ENCODE measurements around the gene TSPAN7. TPM values are rescaled to one million over a fixed set of nuclear protein-coding genes. Genes with fewer than 3 reads are reported as not detected.

TSPAN7 gene
- total RNA-seq, 4 donors from 2014 or later = 10.7 to 25.7 (median 16.0) TPM

DNA sequence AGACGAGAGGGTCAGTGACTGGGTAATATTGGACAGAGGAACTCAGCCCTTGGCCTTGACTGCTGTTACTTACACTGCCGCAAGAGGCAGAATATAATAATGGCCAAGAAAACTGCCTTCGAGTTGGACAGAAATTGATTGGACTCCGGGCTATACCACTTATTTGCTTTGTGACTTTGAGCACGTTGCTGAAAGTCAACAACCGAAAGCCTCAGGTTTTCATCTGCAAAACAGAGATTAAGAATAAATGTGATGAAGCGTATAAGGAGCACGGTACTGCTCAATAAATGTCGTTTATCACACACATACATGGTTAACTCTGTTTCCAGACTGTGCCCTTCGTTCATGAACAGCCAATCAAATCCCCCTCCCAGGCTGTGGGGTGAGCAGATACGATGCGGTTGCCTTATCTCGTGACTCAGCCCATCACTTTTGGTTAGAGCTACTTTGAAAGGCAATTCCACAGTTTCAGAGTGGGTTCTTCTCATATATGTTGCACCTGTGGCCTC lies 91.6 kb downstream of the TSPAN7 start:
- Histone ChIP-seq H3K27me3 (no peaks in the 10 kb centered on the region), H3K9me3 (no peaks in the 10 kb centered on the region), H3K4me1 (no peaks in the 10 kb centered on the region), H3K4me3 (no peak overlapping the region), H3K27ac (no peak overlapping the region), H3K36me3 (no peaks in the 10 kb centered on the region)
- DNase-seq (ENCODE audit: low spot score in 2 of 2) = no peak
- 83% methylated on average over 13 of the region's 13 CpGs for WGBS
- TF ChIP-seq, protein P1, sequence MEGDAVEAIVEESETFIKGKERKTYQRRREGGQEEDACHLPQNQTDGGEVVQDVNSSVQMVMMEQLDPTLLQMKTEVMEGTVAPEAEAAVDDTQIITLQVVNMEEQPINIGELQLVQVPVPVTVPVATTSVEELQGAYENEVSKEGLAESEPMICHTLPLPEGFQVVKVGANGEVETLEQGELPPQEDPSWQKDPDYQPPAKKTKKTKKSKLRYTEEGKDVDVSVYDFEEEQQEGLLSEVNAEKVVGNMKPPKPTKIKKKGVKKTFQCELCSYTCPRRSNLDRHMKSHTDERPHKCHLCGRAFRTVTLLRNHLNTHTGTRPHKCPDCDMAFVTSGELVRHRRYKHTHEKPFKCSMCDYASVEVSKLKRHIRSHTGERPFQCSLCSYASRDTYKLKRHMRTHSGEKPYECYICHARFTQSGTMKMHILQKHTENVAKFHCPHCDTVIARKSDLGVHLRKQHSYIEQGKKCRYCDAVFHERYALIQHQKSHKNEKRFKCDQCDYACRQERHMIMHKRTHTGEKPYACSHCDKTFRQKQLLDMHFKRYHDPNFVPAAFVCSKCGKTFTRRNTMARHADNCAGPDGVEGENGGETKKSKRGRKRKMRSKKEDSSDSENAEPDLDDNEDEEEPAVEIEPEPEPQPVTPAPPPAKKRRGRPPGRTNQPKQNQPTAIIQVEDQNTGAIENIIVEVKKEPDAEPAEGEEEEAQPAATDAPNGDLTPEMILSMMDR (IDR thresholded peaks at IDR 0.05) = no peak

DNA sequence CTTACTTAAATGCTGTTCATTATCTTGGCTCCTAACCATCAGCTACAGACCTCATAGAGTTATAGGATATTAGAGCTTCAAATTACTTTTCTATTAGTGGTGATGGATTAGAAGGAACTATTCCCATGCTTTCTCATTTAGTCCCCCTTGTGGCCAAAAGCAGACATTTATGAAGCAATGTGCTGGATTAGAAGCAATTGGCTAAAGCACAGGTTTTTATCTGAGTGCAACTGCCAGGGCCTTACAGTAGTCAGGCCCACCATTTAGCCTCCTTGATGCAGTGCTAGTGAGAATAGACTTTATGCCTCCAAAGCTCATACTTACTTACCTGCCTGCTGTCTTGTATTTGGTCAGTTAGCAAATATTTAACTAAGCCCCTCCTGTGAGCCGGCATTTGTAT lies 93.0 kb downstream of the TSPAN7 start:
- DNase-seq (ENCODE audit: low spot score in 2 of 2) = no peak
- H3K4me1 ChIP-seq = no peaks in the 10 kb centered on the region
- H3K4me3 ChIP-seq = no peak overlapping the region
- no peaks in the 10 kb centered on the region for H3K9me3 ChIP-seq
- H3K36me3 ChIP-seq = no peaks in the 10 kb centered on the region
- 95% methylated on average over 1 of the region's 1 CpG for WGBS
- TF ChIP-seq POLR2A (IDR thresholded peaks at IDR 0.05) = no peak
- TF ChIP-seq, protein P1 (IDR thresholded peaks at IDR 0.05) = no peak
- no peak for TF ChIP-seq POLR2AphosphoS5 (IDR thresholded peaks at IDR 0.05)
- TF ChIP-seq EP300 (IDR thresholded peaks at IDR 0.05) = no peak
- H3K27ac ChIP-seq = no peak overlapping the region
- no peaks in the 10 kb centered on the region for H3K27me3 ChIP-seq

DNA sequence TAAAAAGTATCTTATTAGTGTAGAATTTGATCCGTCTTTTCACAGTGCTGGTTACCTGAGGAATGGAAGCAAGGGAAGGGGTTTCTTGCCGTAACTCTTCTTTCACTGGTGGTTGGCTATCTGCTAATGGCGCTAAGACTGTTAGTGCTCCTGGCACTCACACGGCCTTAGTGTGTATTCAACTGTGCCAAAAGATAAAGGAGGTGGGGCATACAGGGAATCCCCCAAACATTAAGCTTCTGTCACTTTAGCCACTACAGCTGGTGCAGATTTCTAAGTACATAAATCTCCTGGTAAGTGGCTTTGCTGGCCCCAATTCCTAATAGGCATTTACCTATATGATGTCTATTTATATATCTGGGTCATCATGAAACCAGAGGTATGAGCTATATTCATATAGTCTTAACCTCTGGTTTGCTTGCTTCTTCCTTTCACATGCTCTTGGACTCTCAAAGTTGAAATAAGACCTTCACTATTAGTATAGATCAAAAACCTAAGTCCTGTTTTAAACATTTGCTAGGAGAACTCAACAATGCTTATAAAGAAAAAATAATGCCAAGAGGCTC lies 95.1 kb downstream of the TSPAN7 start:
- Histone ChIP-seq H3K9me3 (no peaks in the 10 kb centered on the region), H3K4me1 (no peaks in the 10 kb centered on the region), H3K27me3 (no peaks in the 10 kb centered on the region), H3K36me3 (no peaks in the 10 kb centered on the region), H3K27ac (no peak overlapping the region), H3K4me3 (no peak overlapping the region)
- no peak for DNase-seq (ENCODE audit: low spot score in 2 of 2)
- 57% methylated on average over 4 of the region's 4 CpGs for WGBS
- TF ChIP-seq, protein P1 (IDR thresholded peaks at IDR 0.05) = no peak
- TF ChIP-seq EP300 (IDR thresholded peaks at IDR 0.05) (no peak), POLR2A (IDR thresholded peaks at IDR 0.05) (no peak), POLR2AphosphoS5 (IDR thresholded peaks at IDR 0.05) (no peak)

DNA sequence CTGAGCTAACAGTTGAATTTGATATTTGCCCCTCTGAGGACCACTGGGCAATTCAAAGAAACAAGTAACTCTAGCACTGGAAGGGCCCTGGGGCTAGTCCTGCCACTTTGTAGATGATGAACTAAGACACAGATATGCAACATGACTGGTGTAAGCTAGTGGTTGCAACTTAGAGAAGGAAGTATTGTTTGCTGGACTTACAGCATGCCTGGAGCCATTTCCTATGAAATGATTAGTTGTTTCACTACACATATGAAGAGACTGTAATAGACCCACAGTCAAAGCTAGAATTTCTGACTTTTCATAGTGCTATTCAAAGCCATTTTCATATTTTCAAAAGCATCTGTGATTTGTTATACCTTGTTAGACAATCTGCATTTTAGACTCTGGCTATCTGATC lies 96.2 kb downstream of the TSPAN7 start:
- Histone ChIP-seq H3K4me1 (no peaks in the 10 kb centered on the region), H3K27me3 (no peaks in the 10 kb centered on the region), H3K27ac (no peak overlapping the region), H3K36me3 (no peaks in the 10 kb centered on the region), H3K9me3 (no peaks in the 10 kb centered on the region), H3K4me3 (no peak overlapping the region)
- no peak for DNase-seq (ENCODE audit: low spot score in 2 of 2)
- TF ChIP-seq, protein P1 (IDR thresholded peaks at IDR 0.05) = no peak
- TF ChIP-seq EP300 (IDR thresholded peaks at IDR 0.05) (no peak), POLR2A (IDR thresholded peaks at IDR 0.05) (no peak), POLR2AphosphoS5 (IDR thresholded peaks at IDR 0.05) (no peak)

DNA sequence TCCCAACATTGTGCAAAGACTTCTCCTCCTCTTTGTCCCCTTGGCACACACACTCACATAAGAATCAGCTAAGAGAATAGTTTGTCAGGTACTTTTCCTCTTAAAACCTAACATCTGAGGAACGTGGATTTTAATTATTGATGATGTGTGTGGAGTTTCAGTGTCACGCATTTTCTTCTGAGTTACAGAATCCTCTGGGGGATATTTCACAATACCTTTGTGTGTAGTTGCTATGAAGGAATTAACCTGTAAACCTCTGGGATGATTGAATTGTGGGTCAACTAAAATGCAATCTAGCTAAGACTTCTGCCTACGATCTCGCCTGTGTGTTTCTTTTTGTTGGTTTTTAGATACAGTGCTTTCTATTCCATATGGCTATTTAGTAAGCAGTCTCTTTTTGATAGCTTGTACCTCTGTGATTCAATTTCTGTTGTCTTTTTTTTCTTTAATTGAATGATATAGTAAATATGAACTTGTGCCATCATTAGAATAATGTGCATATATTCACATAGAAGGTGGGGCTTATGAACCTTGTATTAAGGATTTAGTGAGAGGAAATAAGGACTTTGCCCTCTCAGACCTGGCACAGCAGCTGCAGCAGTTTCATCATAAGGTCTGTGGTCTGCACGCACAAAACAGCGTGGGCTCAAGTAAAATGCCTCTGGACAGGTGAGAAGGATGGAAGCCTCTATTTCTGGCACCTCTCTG lies 99.2 kb downstream of the TSPAN7 start:
- Histone ChIP-seq H3K4me3 (no peak overlapping the region), H3K9me3 (no peaks in the 10 kb centered on the region), H3K36me3 (no peaks in the 10 kb centered on the region), H3K27me3 (no peaks in the 10 kb centered on the region), H3K27ac (no peak overlapping the region), H3K4me1 (no peaks in the 10 kb centered on the region)
- DNase-seq (ENCODE audit: low spot score in 2 of 2) = no peak
- WGBS = 65% methylated on average over 6 of the region's 6 CpGs
- no peak for TF ChIP-seq EP300 (IDR thresholded peaks at IDR 0.05)
- no peak for TF ChIP-seq POLR2A (IDR thresholded peaks at IDR 0.05)
- TF ChIP-seq POLR2AphosphoS5 (IDR thresholded peaks at IDR 0.05) = no peak
- TF ChIP-seq, protein P1 (IDR thresholded peaks at IDR 0.05) = no peak

Measured in suprapubic skin (tissue), 4 donors.